ENCODE results near the gene ALPG.
"Not testable (repeated sequence)": the region's sequence is repeated elsewhere in the genome, so short reads cannot be mapped to it uniquely, and the experiment has no call there.

The ALPG gene

DNA sequence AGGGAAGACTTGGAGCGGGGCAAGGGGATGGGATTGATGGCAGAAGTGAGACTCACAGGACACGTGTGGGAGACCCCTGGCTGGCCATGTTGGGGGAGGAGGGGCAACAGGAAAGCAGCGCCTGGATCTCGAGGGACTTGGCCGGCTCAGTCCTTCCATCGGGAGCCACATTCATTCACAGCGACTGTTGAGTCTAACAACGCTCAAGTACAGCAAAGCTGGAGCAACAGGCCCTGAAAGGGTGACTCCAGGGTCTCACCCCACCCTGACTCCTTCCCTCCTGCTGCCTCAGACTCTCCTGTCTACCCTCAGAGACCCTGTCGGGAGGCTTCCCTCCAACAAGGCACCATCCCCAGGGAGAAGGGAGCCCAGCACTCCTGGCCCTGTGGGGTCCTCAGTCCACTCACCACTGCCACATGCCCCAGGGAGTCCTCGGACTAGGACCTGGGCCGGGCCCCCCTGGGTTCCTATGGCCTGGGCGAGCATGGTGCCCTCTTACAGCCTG is 34.6 kb downstream of the ALPG start:
- DNase-seq (ENCODE audit: low read depth) = no peak

- DNase-seq (ENCODE audit: low read depth) = not testable (repeated sequence)
Measured at GRCh38 chr2:232441922-232442321, 35.3 kb downstream of the ALPG start.

DNA sequence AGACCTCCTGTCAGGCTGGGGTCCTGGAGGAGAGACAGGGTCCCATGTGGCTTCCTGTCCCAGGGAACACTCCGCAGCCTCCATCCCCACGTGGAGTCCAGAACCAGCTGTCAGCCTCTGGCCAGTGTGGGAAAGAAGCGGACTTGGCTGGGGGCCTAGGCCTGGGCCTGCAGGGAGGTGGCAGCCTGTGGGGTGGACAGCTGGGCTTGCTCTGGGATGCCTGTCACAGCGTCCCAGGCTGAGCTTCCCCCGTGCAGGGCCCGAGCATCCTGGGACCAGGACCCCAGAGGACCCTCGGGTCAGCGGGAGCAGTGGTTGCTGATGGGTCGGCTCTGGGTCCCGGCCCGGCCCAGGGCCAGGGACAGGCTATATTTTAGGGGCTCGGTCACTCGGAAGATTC is 35.8 kb downstream of the ALPG start:
- DNase-seq (ENCODE audit: low read depth) = not testable (repeated sequence)

DNA sequence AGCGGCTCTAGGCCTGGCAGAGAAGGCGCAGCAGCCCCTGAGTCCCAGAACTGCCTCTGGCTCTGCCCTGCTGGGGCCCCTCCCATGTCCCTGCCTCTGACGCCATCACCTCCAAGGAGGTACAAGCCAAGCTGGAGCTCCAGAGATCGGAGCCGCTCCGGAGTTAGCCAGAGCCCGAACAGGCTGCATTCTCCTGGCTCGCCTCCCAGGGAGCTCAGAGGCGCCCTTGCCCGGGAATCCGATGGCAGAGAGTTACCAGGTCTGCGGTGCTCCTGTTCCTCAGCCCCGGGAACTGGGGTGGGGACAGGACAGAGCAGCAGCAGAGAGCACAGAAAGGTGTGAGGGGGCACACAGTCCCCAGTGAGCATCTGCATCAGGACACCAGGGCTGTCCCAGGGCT is 36.4 kb downstream of the ALPG start:
- DNase-seq (ENCODE audit: low read depth) = not testable (repeated sequence)

GRCh38 chr2:232443669-232444408 is 37.2 kb downstream of the ALPG start:
- DNase-seq (ENCODE audit: low read depth) = not testable (repeated sequence)

- peak; percentile 19 for DNase-seq (ENCODE audit: low read depth)
Measured at GRCh38 chr2:232444409-232445148, 37.9 kb downstream of the ALPG start.

DNA sequence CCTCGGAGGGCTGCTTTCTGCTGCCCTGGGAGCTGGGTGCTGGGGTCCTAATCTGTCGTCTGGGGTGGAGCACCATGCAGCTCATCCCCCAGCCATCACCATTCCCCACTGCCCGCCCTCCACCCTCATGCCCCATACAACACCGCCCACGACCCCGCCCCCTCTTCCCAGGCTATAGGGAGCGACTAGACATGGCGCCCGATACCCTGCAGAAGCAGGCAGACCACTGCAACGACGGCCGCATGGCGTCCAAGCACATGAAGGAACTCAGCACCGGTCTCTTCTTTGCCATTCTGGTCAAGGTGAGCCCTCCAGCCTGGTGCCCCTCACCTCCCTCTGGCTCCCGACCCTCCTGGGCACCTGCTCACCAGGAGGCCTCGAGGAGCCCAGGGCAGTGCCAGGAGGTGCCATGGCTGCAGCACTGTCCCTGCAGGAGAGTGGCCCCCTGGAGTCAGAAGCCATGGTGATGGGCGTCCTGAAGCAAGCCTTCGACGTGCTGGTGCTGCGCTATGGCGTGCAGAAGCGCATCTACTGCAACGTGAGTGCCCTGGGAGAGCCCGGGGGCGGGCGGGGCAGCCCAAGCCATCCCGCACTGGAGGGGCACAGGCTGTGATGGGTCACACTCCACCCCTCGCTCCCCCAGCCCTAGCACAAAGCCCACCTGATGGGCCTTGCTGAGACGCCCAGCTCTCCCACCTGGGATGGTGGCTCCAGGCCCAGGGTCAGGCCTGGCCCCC is 38.7 kb downstream of the ALPG start:
- not testable (repeated sequence) for DNase-seq (ENCODE audit: low read depth)

DNA sequence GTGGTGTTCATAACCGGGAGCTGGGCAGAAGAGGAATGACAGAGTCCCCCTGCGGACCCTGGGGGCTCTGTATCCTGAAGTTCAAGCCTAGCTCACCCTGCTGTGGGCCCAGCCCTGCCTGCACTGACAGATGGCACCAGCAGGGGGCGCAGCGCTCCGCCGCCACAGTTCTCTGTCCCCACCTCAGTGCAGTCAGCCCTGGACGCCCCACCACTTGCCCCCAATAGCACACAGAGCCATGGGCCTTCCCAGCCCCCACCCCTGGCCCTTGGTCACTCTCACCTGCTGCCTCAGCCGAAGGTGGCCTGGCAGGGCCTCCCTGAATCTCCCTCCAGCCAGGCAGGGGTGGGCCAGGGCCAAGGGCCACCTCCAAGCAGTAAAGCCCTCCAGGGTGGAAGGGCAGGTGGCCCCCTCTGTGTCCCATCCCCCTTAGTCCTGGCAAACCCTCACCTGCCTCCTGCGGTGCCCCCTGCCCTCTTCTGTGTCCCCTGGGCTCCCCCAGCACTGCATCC is 39.7 kb downstream of the ALPG start:
- not testable (repeated sequence) for DNase-seq (ENCODE audit: low read depth)

DNA sequence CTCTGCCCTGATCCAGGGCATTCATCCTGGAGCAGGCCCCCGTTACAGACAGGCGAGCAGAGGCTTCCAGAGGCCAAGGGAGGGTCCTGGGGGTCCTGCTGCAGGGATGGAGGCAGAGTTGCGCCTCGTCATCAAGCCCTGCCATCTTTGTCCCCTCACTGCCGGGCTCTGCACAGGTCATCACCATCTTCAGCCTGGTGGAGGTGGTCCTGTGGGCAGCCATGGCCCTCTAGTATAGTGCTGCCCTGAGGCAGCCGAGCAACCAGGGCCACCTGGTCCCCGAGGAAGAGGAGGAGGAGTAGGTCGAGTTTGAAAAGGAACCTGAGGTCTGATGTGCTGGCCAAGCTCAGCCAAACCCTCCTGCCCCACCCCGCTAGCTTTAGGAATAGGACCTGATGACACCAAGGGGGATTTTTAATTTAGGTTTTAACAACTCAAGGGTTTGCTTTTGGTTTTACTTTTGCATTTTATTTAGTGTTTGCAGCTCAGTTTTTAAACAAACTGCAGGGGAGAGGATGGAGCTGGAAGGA is 40.5 kb downstream of the ALPG start:
- no peak for DNase-seq (ENCODE audit: low read depth)

- DNase-seq (ENCODE audit: low read depth) = no peak
Measured at GRCh38 chr2:232447638-232448303, 41.1 kb downstream of the ALPG start.

DNA sequence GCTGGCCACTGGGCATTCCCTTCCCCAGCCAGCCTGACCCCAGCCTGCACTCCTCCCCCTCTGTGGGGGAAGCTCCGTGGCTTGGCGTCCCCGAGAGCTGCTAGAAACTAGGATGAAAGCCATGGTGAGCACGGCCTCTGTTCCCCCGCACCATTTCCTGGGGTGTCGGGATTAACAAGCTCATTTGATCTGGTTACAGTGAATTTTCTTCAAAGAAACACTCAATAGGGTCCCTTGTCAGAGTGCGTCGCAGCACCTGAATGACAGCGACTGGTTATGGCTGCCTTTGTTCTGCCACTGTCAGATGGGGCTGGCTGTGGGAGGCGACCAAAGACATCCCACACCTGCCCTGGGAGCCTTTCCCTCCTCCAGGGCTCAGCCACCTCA is 41.7 kb downstream of the ALPG start:
- no peak for DNase-seq (ENCODE audit: low read depth)

DNA sequence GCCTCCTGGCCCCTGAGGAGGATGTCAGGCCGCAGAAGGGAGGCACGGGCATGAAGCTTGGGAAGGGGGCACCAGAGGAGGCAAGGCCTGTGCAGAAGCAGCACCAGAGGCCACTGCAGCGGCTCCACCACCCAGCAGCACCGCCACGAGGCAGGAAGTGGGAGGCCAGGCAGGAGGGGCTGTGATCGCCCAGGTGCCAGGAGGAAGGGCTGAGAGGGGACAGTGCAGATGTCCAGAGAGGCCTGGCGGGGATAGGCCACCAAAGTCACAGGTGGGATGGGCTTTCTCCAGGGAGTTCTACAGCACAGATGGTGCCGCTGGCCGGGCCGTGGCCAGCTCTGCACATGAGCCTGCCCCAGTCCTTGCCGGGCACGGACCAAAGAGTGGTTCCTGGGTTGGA is 43.3 kb downstream of the ALPG start:
- DNase-seq (ENCODE audit: low read depth) = no peak

- DNase-seq (ENCODE audit: low read depth) = not testable (repeated sequence)
Measured at GRCh38 chr2:232451645-232452044, 45.0 kb downstream of the ALPG start.

- no peak for DNase-seq (ENCODE audit: low read depth)
Measured at GRCh38 chr2:232454630-232455029, 48.0 kb downstream of the ALPG start.

- no peak for DNase-seq (ENCODE audit: low read depth)
Measured at GRCh38 chr2:232455426-232456255, 49.0 kb downstream of the ALPG start, which contains the start of gene ALPI. TSS of gene ALPI (plus strand) at chr2:232456153. CDS start at chr2:232456200, 47 bp downstream.

DNA sequence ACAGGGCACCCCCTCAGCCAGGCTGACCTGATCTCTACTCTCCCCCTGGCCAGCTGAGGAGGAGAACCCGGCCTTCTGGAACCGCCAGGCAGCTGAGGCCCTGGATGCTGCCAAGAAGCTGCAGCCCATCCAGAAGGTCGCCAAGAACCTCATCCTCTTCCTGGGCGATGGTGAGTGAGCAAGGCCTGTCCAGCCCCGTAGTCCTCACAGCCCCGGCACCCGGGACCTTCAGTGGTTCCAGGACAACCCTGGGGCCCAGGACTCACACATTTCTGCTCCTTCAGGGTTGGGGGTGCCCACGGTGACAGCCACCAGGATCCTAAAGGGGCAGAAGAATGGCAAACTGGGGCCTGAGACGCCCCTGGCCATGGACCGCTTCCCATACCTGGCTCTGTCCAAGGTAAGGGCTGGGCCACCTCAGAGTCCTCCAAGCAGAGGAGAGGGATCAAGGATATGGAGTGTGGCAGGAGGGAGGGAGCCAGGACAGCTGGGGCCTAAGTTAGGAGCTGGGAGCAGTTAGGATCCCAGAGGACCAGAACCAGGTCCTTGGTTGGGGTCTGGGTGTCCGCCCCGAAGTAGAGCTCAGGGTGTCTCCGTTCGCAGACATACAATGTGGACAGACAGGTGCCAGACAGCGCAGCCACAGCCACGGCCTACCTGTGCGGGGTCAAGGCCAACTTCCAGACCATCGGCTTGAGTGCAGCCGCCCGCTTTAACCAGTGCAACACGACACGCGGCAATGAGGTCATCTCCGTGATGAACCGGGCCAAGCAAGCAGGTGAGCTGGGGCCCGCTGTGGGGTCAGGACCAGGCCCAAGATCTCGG is 49.9 kb downstream of the ALPG start:
- DNase-seq (ENCODE audit: low read depth) = no peak

- no peak for DNase-seq (ENCODE audit: low read depth)
Measured at GRCh38 chr2:232457121-232458011, 50.7 kb downstream of the ALPG start.

DNA sequence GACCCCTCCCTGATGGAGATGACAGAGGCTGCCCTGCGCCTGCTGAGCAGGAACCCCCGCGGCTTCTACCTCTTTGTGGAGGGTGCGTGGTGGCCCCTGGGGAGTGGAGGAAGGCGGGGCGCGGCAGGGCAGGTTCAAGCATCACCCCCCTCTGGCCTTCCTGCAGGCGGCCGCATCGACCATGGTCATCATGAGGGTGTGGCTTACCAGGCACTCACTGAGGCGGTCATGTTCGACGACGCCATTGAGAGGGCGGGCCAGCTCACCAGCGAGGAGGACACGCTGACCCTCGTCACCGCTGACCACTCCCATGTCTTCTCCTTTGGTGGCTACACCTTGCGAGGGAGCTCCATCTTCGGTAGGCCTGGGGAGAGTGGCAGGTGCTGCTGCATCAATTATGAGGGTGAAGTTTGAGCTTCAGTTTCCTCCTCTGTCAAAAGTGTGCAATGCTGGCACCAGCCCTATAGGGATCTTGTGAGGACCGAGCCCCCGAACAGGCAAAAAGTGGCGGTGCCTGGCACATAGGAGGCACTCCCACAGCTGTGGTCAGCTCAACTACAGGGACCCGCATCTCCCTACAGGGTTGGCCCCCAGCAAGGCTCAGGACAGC is 51.5 kb downstream of the ALPG start:
- DNase-seq (ENCODE audit: low read depth) = no peak
